Measurements from ENCODE around the gene LGR4. TPM values are rescaled to one million over a fixed set of nuclear protein-coding genes. Genes with fewer than 3 reads are reported as not detected.

The LGR4 gene
- total RNA-seq, 4 donors from 2014 or later: 26.5 to 51.3 (median 31.9) TPM

GRCh38 chr11:27379449-27379848 lies 93.1 kb downstream of the LGR4 start:
- Histone ChIP-seq H3K9me3 (no peaks in the 10 kb centered on the region), H3K36me3 (peaks cover 0 to 40% (median 0%) of the 10 kb centered on the region in 3 donors), H3K27me3 (no peaks in the 10 kb centered on the region), H3K27ac (no peak overlapping the region), H3K4me1 (peaks cover 0 to under 1% (median 0%) of the 10 kb centered on the region in 4 donors), H3K4me3 (no peak overlapping the region)
- 75 to 86% methylated on average over 3 of the region's 3 CpGs for WGBS, 2 donors
- TF ChIP-seq POLR2A (IDR thresholded peaks at IDR 0.05) (no peak), CTCF (IDR thresholded peaks at IDR 0.05) (no peak), EP300 (IDR thresholded peaks at IDR 0.05) (no peak)
- no peak for DNase-seq (ENCODE audit: low spot score in 2 of 2)

GRCh38 chr11:27375370-27375769 lies 97.2 kb downstream of the LGR4 start:
- no peak overlapping the region for H3K4me3 ChIP-seq
- no peak for TF ChIP-seq CTCF (IDR thresholded peaks at IDR 0.05)
- TF ChIP-seq POLR2A (IDR thresholded peaks at IDR 0.05): no peak
- H3K9me3 ChIP-seq: no peaks in the 10 kb centered on the region
- no peak for DNase-seq (ENCODE audit: low spot score in 2 of 2)
- no peaks in the 10 kb centered on the region for H3K4me1 ChIP-seq
- no peaks in the 10 kb centered on the region for H3K27me3 ChIP-seq
- 86 to 93% methylated on average over 2 of the region's 2 CpGs for WGBS, 2 donors
- peaks cover 0 to 75% (median 4%) of the 10 kb centered on the region in 3 donors for H3K36me3 ChIP-seq
- no peak overlapping the region for H3K27ac ChIP-seq

GRCh38 chr11:27373856-27374602 lies 98.6 kb downstream of the LGR4 start:
- Histone ChIP-seq H3K27ac (no peak overlapping the region), H3K36me3 (peaks cover 0 to 65% (median 6%) of the 10 kb centered on the region in 3 donors), H3K9me3 (no peaks in the 10 kb centered on the region), H3K4me3 (no peak overlapping the region), H3K4me1 (no peaks in the 10 kb centered on the region), H3K27me3 (no peaks in the 10 kb centered on the region)
- no peak for DNase-seq (ENCODE audit: low spot score in 2 of 2)
- TF ChIP-seq EP300 (IDR thresholded peaks at IDR 0.05) (no peak), CTCF (IDR thresholded peaks at IDR 0.05) (no peak), POLR2A (IDR thresholded peaks at IDR 0.05) (no peak)
- WGBS, 2 donors: 66 to 80% methylated on average over 6 of the region's 6 CpGs

GRCh38 chr11:27373392-27373791 lies 99.2 kb downstream of the LGR4 start:
- peaks cover 0 to 63% (median 6%) of the 10 kb centered on the region in 3 donors for H3K36me3 ChIP-seq
- H3K27me3 ChIP-seq: no peaks in the 10 kb centered on the region
- no peak overlapping the region for H3K4me3 ChIP-seq
- WGBS, 2 donors: 87% methylated on average over 3 of the region's 3 CpGs
- TF ChIP-seq EP300 (IDR thresholded peaks at IDR 0.05) (no peak), CTCF (IDR thresholded peaks at IDR 0.05) (no peak), POLR2A (IDR thresholded peaks at IDR 0.05) (no peak)
- DNase-seq (ENCODE audit: low spot score in 2 of 2): no peak
- H3K4me1 ChIP-seq: no peaks in the 10 kb centered on the region
- no peaks in the 10 kb centered on the region for H3K9me3 ChIP-seq
- H3K27ac ChIP-seq: no peak overlapping the region

DNA sequence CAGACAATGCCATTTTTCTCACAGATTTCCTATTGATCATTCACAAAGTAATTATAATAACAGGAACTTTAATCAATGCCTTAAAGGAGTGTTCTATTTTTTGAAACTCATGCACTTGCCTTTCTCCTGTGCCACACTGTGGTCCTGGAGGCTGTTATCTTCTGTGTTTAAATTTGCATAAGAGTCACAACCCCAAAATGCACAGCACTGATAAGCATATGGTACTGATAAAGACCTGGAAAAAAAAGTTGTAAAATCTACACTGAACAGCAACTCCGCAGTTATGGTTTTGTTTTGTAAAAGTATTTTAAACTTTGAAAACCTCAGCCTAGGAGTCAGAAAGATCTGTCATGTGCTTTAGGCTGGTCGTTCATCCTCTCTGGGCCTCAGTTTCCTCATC lies 100.4 kb downstream of the LGR4 start:
- no peak for TF ChIP-seq EP300 (IDR thresholded peaks at IDR 0.05)
- TF ChIP-seq CTCF (IDR thresholded peaks at IDR 0.05): no peak
- no peak for TF ChIP-seq POLR2A (IDR thresholded peaks at IDR 0.05)
- Histone ChIP-seq H3K27me3 (no peaks in the 10 kb centered on the region), H3K4me1 (no peaks in the 10 kb centered on the region), H3K4me3 (no peak overlapping the region), H3K9me3 (no peaks in the 10 kb centered on the region), H3K36me3 (peaks cover 0 to 70% (median 6%) of the 10 kb centered on the region in 3 donors), H3K27ac (no peak overlapping the region)
- DNase-seq (ENCODE audit: low spot score in 2 of 2): no peak
- WGBS, 2 donors: 82 to 84% methylated on average over 2 of the region's 2 CpGs

All from tibial nerve (tissue), 4 donors.